Keratinocyte (primary cell): Measurements from ENCODE around the gene PKP4. TPM values are rescaled to one million over a fixed set of nuclear protein-coding genes. Genes with fewer than 3 reads are reported as not detected.

Experiments used
- DNase-seq: peaks from one replicate; pipeline ENCODE4 v3.0.0-alpha.2; 2011; ENCODE audit warnings: low read depth, missing footprints, low spot score
- FAIRE-seq: peaks from 2 replicates; lab custom pipeline; 2011; peaks lifted over from hg19 to GRCh38; lab: Jason Lieb, UNC
- H2AFZ ChIP-seq: 2 replicates; pipeline ENCODE4 v1.6.0; 2012; ENCODE audit warnings: low read length, control low read depth, inconsistent platforms; ENCODE audit not compliant: control insufficient read depth
- H3K27ac ChIP-seq: 2 replicates; pipeline ENCODE4 v1.5.1; 2011; ENCODE audit warnings: low read length; ENCODE audit not compliant: control insufficient read depth, insufficient read depth
- H3K27me3 ChIP-seq: 3 replicates; pipeline ENCODE4 v1.6.0; 2011; ENCODE audit warnings: low read length; ENCODE audit not compliant: control insufficient read depth, insufficient read depth; ENCODE audit errors: extremely low read depth
- H3K36me3 ChIP-seq, 2 experiments: 2 replicates in 1 of 2; 3 replicates in 1 of 2; pipeline ENCODE4 v1.5.1; 2011; ENCODE audit warnings: low read length in 2 of 2, mild to moderate bottlenecking in 1 of 2; ENCODE audit not compliant: control insufficient read depth in 2 of 2, insufficient read depth in 2 of 2; ENCODE audit errors: extremely low read depth in 1 of 2
- H3K4me1 ChIP-seq: 3 replicates; pipeline ENCODE4 v1.5.1; 2011; ENCODE audit warnings: low read length; ENCODE audit not compliant: control insufficient read depth, insufficient read depth; ENCODE audit errors: extremely low read depth
- H3K4me2 ChIP-seq: 3 replicates; pipeline ENCODE4 v1.6.0; 2011; ENCODE audit warnings: low read depth, low read length; ENCODE audit not compliant: control insufficient read depth, insufficient read depth; ENCODE audit errors: extremely low read depth
- H3K4me3 ChIP-seq, 3 experiments: fragments of 200-600 bp in 1 of 3; sonication (generic) in 1 of 3; 2 replicates in 2 of 3; 3 replicates in 1 of 3; pipeline ENCODE4 v1.5.1; 2011 to 2016; ENCODE audit warnings: low read length in 3 of 3, mild to moderate bottlenecking in 3 of 3, control low read depth in 2 of 3, inconsistent platforms in 1 of 3, low read depth in 1 of 3, mixed read lengths in 1 of 3, mixed run types in 1 of 3, moderate library complexity in 1 of 3; ENCODE audit not compliant: control insufficient read depth in 2 of 3, insufficient read depth in 2 of 3; ENCODE audit errors: extremely low read depth in 1 of 3
- H3K79me2 ChIP-seq: 2 replicates; pipeline ENCODE4 v1.6.0; 2012; ENCODE audit warnings: low read length; ENCODE audit not compliant: control insufficient read depth, insufficient read depth
- H3K9ac ChIP-seq: 3 replicates; pipeline ENCODE4 v1.6.0; 2011; ENCODE audit warnings: low read length; ENCODE audit not compliant: control insufficient read depth, insufficient read depth; ENCODE audit errors: extremely low read depth
- H3K9me1 ChIP-seq: 3 replicates; pipeline ENCODE4 v1.6.0; 2011; ENCODE audit warnings: low read length; ENCODE audit not compliant: control insufficient read depth, insufficient read depth; ENCODE audit errors: extremely low read depth
- H3K9me3 ChIP-seq: 2 replicates; pipeline ENCODE4 v1.5.1; 2012; ENCODE audit warnings: low read depth, low read length; ENCODE audit not compliant: control insufficient read depth
- H4K20me1 ChIP-seq: 3 replicates; pipeline ENCODE4 v1.6.0; 2011; ENCODE audit warnings: low read length; ENCODE audit not compliant: control insufficient read depth, insufficient read depth; ENCODE audit errors: extremely low read depth
- EZH2 ChIP-seq: IDR thresholded peaks from one replicate; pipeline ENCODE4 v1.6.1; 2012; ENCODE audit warnings: inconsistent platforms, mild to moderate bottlenecking, low read length, moderate library complexity
- dilution Hi-C: fragments of 300-500 bp; cut with MboI; formaldehyde crosslinking; loops from one replicate; pipeline ENCODE4 v1.7.0; 2020; ENCODE audit warnings: low sequenced_read_pairs; ENCODE audit not compliant: extremely low pct_ligation_motif_present
- polyA plus RNA-seq, 5 experiments: library from polyadenylated mRNA; depleted of rRNA in 3 of 5; stranded (reverse) in 3 of 5; stranded (forward) in 1 of 5; unstranded in 1 of 5; fragments of >200 nt; gene quantifications; 1 replicate in 1 of 5; 2 replicates in 3 of 5; 3 replicates in 1 of 5; pipeline versions ENCODE4 v1.2.1 to v1.2.3, GENCODE V29; 2011 to 2012; ENCODE audit warnings: missing spikeins in 2 of 5, low read depth in 1 of 5, low replicate concordance in 1 of 5
- TF ChIP-seq, protein P1 (sequence below), 3 experiments: IDR thresholded peaks in 1 of 3; conservative IDR thresholded peaks in 1 of 3; optimal IDR thresholded peaks in 1 of 3; 2 replicates in 2 of 3; 3 replicates in 1 of 3; pipeline versions ENCODE3 to v1.5.1; 2011; ENCODE audit warnings: low read length in 3 of 3, mild to moderate bottlenecking in 3 of 3, moderate library complexity in 2 of 3, control low read depth in 1 of 3, inconsistent platforms in 1 of 3; ENCODE audit not compliant: insufficient read depth in 2 of 3; ENCODE audit errors: extremely low read depth in 1 of 3

Gene PKP4
- polyA plus RNA-seq, 1 donor (not counting 4 experiments of a cell fraction or from before 2014, with no cell fraction given), result 43.8 TPM

GRCh38 chr2:158578703-158579330, 122.1 kb downstream of the PKP4 start:
- H3K27me3 ChIP-seq, result no peaks in the 10 kb centered on the region

DNA sequence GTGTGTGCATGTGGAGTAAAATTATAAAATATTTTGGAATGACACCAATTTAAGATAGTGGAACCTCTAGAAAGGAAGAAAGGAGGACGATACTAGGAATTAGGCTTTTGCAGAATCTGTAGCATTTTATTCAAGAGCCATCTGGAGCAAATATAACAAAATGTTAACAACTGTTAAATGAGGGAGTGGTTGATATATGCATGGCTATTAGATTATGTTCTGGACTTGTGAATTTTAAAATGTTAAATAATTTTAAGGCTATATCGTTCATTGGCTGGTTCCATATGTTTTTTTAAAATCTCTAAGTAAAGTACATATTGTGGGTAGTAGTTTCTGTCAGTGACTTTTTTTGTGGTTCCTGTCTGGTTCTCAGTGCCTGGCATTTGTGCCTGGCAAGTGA, 123.2 kb downstream of the PKP4 start:
- Histone ChIP-seq H3K4me3 (no peak overlapping the region), H3K27me3 (no peaks in the 10 kb centered on the region), H4K20me1 (no peaks in the 10 kb centered on the region), H3K9me3 (no peaks in the 10 kb centered on the region), H3K4me2 (no peak overlapping the region), H3K79me2 (peaks cover 1% of the 10 kb centered on the region), H2AFZ (no peak overlapping the region), H3K9me1 (no peaks in the 10 kb centered on the region), H3K36me3 (peaks cover 0 to 2% of the 10 kb centered on the region in 2 experiments), H3K4me1 (no peaks in the 10 kb centered on the region), H3K9ac (no peak overlapping the region), H3K27ac (no peak overlapping the region)
- dilution Hi-C loops, result no loop called here
- DNase-seq, result no peak
- FAIRE-seq, result no peak
- TF ChIP-seq EZH2, result no peak
- TF ChIP-seq, protein P1, sequence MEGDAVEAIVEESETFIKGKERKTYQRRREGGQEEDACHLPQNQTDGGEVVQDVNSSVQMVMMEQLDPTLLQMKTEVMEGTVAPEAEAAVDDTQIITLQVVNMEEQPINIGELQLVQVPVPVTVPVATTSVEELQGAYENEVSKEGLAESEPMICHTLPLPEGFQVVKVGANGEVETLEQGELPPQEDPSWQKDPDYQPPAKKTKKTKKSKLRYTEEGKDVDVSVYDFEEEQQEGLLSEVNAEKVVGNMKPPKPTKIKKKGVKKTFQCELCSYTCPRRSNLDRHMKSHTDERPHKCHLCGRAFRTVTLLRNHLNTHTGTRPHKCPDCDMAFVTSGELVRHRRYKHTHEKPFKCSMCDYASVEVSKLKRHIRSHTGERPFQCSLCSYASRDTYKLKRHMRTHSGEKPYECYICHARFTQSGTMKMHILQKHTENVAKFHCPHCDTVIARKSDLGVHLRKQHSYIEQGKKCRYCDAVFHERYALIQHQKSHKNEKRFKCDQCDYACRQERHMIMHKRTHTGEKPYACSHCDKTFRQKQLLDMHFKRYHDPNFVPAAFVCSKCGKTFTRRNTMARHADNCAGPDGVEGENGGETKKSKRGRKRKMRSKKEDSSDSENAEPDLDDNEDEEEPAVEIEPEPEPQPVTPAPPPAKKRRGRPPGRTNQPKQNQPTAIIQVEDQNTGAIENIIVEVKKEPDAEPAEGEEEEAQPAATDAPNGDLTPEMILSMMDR (optimal IDR thresholded peaks at IDR 0.05 in 1 of 3, IDR thresholded peaks at IDR 0.05 in 1 of 3, conservative IDR thresholded peaks at IDR 0.05 in 1 of 3; ENCODE audit: extremely low read depth in 1 of 3, insufficient read depth in 2 of 3, low read length in 3 of 3), result no peak

More at GRCh38 chr2:158578703-158579330, 122.1 kb downstream of the PKP4 start:
- TF ChIP-seq, protein P1 (optimal IDR thresholded peaks at IDR 0.05 in 1 of 3, IDR thresholded peaks at IDR 0.05 in 1 of 3, conservative IDR thresholded peaks at IDR 0.05 in 1 of 3; ENCODE audit: extremely low read depth in 1 of 3, insufficient read depth in 2 of 3, low read length in 3 of 3), result no peak
- TF ChIP-seq EZH2, result no peak
- Histone ChIP-seq H3K79me2 (peaks cover 1% of the 10 kb centered on the region), H3K4me2 (no peak overlapping the region), H3K4me1 (no peaks in the 10 kb centered on the region), H3K9ac (no peak overlapping the region), H2AFZ (no peak overlapping the region), H3K27ac (no peak overlapping the region), H3K9me3 (no peaks in the 10 kb centered on the region), H3K36me3 (peaks cover 0 to 2% of the 10 kb centered on the region in 2 experiments), H3K4me3 (no peak overlapping the region), H3K9me1 (no peaks in the 10 kb centered on the region), H4K20me1 (no peaks in the 10 kb centered on the region)
- FAIRE-seq (no peak), DNase-seq (no peak)
- dilution Hi-C loops, result no loop called here
